ENCODE data around the gene TMEM144.

The TMEM144 gene

GRCh38 chr4:158209825-158210807 is at the start of gene TMEM144:
TSS of gene TMEM144 (plus strand) at chr4:158210486. CDS start at chr4:158212668, 2,182 bp downstream.
- FAIRE-seq: no peak

- FAIRE-seq: no peak
Observed at GRCh38 chr4:158161551-158162354, 48.5 kb upstream of the TMEM144 start.

GRCh38 chr4:158162631-158163030 is 47.7 kb upstream of the TMEM144 start:
- no peak for FAIRE-seq

- FAIRE-seq: no peak
Observed at GRCh38 chr4:158163941-158164767, 46.1 kb upstream of the TMEM144 start.

GRCh38 chr4:158164768-158165213 is 45.5 kb upstream of the TMEM144 start:
- FAIRE-seq: no peak

- no peak for FAIRE-seq
Observed at GRCh38 chr4:158166701-158167100, 43.6 kb upstream of the TMEM144 start.

- FAIRE-seq: no peak
Observed at GRCh38 chr4:158168606-158169005, 41.7 kb upstream of the TMEM144 start.

- no peak for FAIRE-seq
Observed at GRCh38 chr4:158169506-158169905, 40.8 kb upstream of the TMEM144 start.

- FAIRE-seq: no peak
Observed at GRCh38 chr4:158169931-158170690, 40.2 kb upstream of the TMEM144 start.

GRCh38 chr4:158170691-158171561 is 39.4 kb upstream of the TMEM144 start:
- FAIRE-seq: no peak

- peak; percentile 87 for FAIRE-seq
Observed at GRCh38 chr4:158172261-158173258, 37.7 kb upstream of the TMEM144 start, which contains the start of gene GASK1B. TSS of gene GASK1B (minus strand) at chr4:158173025. CDS start at chr4:158171375, 1,650 bp downstream.

GRCh38 chr4:158176108-158176507 is 34.2 kb upstream of the TMEM144 start:
- no peak for FAIRE-seq

GRCh38 chr4:158176776-158177175 is 33.5 kb upstream of the TMEM144 start:
- FAIRE-seq: no peak

GRCh38 chr4:158179465-158179864 is 30.8 kb upstream of the TMEM144 start:
- FAIRE-seq: no peak

GRCh38 chr4:158181906-158182305 is 28.4 kb upstream of the TMEM144 start:
- FAIRE-seq: no peak

- FAIRE-seq: no peak
Observed at GRCh38 chr4:158182736-158183135, 27.6 kb upstream of the TMEM144 start.

- FAIRE-seq: no peak
Observed at GRCh38 chr4:158186815-158187214, 23.5 kb upstream of the TMEM144 start.

GRCh38 chr4:158189422-158189821 is 20.9 kb upstream of the TMEM144 start:
- no peak for FAIRE-seq

- no peak for FAIRE-seq
Observed at GRCh38 chr4:158190718-158191117, 19.6 kb upstream of the TMEM144 start.

All from A204.1 (cell line).